AG04450 (cell line): ENCODE results near the gene MMP23B. TPM values are rescaled to one million over a fixed set of nuclear protein-coding genes. Genes with fewer than 3 reads are reported as not detected.

Source experiments
- CTCF ChIA-PET: fragments of 300-600, 350-600 bp; formaldehyde crosslinking; extraction: SDS; loops from one replicate; lab custom pipeline; 2022; ENCODE audit warnings: antibody characterized with exemption, inconsistent platforms; lab: Charles Lee
- POLR2A ChIA-PET: fragments of 350-600 bp; formaldehyde crosslinking; extraction: SDS; loops from one replicate; lab custom pipeline; 2021; ENCODE audit warnings: antibody characterized with exemption, inconsistent platforms; lab: Yijun Ruan, JAX
- DNase-seq: peaks from one replicate; pipeline ENCODE4 v3.0.0-alpha.2; 2011; ENCODE audit warnings: low read depth, low spot score
- H3K27ac ChIP-seq: one replicate; pipeline ENCODE4 v1.5.1; 2012; ENCODE audit warnings: low read depth, low read length, control low read depth
- H3K27me3 ChIP-seq: one replicate; pipeline ENCODE4 v1.6.0; 2012; ENCODE audit warnings: low read length; ENCODE audit not compliant: control insufficient read depth, insufficient read depth
- H3K4me3 ChIP-seq: 2 replicates; pipeline ENCODE4 v1.5.1; 2011; ENCODE audit warnings: mild to moderate bottlenecking, low read depth, low read length, control low read depth
- H3K9me3 ChIP-seq: 2 replicates; pipeline ENCODE4 v1.5.1; 2012; ENCODE audit warnings: low read length; ENCODE audit not compliant: control insufficient read depth, insufficient read depth
- CTCF ChIP-seq: IDR thresholded peaks from 2 replicates; pipeline ENCODE4 v1.5.1; 2011; ENCODE audit warnings: low read depth, low read length, control low read depth, inconsistent platforms
- polyA plus RNA-seq: library from polyadenylated mRNA; depleted of rRNA; stranded (reverse); fragments of >200 nt; gene quantifications from 2 replicates; pipeline ENCODE4 v1.2.3, GENCODE V29; 2011

MMP23B gene
- polyA plus RNA-seq, 1 experiment, result 4.9 TPM

DNA sequence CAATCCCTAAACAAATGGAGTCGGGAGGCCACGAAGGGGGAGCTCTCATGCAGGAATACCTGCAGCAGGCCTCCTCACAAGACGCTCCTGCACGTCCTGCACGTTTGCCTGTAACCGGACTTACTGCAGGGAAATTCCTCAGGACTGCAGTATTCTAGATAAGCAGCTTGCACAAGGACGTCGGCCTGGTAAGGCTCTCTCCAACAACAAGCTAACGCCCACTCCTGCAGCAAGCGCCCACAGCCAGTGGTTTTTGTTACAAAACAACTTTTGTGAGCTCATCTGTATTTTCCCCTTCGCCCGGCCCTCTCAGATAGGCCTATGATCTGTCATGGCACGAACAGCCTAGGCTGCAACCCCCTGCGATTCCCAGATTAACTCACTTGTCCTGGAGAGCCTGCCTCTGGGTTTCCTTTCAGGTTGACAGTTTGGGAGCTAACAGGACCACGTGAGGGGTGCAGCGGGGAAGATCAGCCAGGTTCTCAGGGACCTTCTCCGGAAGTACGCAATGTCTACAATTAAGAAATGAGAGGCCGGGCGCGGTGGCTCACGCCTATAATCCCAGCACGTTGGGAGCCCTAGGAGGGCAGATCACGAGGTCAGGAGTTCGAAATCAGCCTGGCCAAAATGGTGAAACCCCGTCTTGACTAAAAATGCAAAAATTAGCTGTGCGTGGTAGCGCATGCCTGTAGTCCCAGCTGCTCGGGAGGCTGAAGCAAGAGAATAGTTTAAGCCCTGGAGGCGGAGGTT is 17.6 kb upstream of the MMP23B start:
- H3K4me3 ChIP-seq, result peak overlapping the region; percentile 93
- H3K9me3 ChIP-seq, result no peaks in the 10 kb centered on the region; the same call in 1 of the 2 replicates
- peak; percentile 37 for DNase-seq
- peak overlapping the region; percentile 39 for H3K27ac ChIP-seq
- no peak for TF ChIP-seq CTCF
- H3K27me3 ChIP-seq, result no peaks in the 10 kb centered on the region
- ChIA-PET CTCF (interaction anchor here (0.6 to 1.4 kb wide), 2 partner anchors 40 to 212 kb away, joined by 3 to 4 read pairs; no protein-coding TSS in a partner anchor), POLR2A (interaction anchor here (0.5 to 3.0 kb wide), 7 partner anchors 12 to 110 kb away, joined by 3 to 12 read pairs (median 3); partner anchors contain the start of gene MMP23B)

DNA sequence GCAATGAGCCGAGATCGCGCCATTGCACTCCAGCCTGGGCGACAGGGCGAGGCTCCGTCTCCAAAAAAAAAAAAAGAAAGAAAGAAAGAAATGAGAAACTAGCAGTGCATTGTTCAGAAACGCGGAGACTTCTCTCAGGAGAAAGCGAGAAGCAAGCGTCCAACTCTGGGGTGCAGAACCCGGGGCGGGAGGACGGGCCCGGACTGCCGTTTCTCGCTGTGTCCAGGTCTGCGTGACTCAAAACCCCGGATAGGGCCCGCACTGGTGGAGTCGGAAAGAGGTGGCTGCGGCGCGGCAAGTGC is 17.1 kb upstream of the MMP23B start:
- DNase-seq, result no peak
- Histone ChIP-seq H3K27me3 (no peaks in the 10 kb centered on the region), H3K4me3 (peak overlapping the region; percentile 93), H3K27ac (no peak overlapping the region), H3K9me3 (no peaks in the 10 kb centered on the region; the same call in 1 of the 2 replicates)
- ChIA-PET CTCF (no interaction called here), POLR2A (interaction anchor here (0.5 to 3.0 kb wide), 6 partner anchors 13 to 110 kb away, joined by 3 to 12 read pairs (median 4); partner anchors contain the start of gene MMP23B)
- TF ChIP-seq CTCF, result no peak

- Histone ChIP-seq H3K9me3 (no peaks in the 10 kb centered on the region; the same call in 1 of the 2 replicates), H3K27me3 (no peaks in the 10 kb centered on the region), H3K4me3 (peak within 1 kb of the TSS; percentile 93), H3K27ac (peak within 1 kb of the TSS; percentile 100)
- peak; percentile 87 for DNase-seq
- ChIA-PET CTCF (no interaction called here), POLR2A (interaction anchor here (0.5 to 3.0 kb wide), 8 partner anchors 10 to 111 kb away, joined by 3 to 12 read pairs (median 3); partner anchors contain the start of gene MMP23B)
- TF ChIP-seq CTCF, result no peak
These were observed 16.5 kb upstream of the MMP23B start, which contains the start of gene MIB2 for GRCh38 chr1:1615256-1616044. Gene MIB2 (plus strand): TSS chr1:1615500. CDS start chr1:1623453, 7,953 bp downstream.

DNA sequence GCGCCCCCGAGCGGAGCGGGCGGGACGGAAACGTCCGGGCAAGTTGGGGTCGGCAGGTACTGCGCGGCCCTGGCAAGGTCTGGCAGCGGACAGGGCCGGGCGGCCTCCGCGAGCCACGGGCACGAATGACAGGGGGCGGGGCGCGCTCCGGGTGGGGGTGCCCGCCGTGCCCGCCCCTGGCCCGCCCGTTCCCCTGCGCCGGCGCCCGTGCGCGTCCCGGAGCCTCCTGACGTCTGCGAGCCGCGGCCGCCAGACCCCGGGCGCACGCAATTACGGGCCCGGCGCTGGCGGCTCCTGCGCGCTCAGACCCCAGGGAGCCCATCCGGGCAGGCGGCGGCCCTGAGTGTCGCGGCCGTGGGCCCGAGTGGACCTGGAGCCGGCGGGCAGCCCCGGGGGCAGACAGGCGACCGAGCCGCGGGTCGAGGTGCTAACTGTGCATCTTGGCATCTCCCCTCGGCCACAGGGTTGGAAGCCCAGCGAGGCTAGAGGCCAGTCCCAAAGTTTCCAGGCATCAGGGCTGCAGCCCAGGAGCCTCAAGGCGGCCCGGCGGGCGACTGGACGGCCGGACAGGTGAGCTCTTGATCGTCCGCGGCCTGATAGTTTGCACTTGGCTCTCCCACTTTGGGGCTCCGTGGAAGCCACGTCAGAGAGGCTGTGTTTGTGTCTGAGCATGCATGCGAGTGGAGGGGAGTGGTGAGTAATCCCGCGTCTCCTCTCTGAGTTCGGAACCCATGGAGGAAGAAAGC is 15.8 kb upstream of the MMP23B start:
- no peaks in the 10 kb centered on the region for H3K27me3 ChIP-seq
- peak overlapping the region; percentile 39 for H3K27ac ChIP-seq
- CTCF ChIA-PET, result no interaction called here
- POLR2A ChIA-PET, result interaction anchor here (0.9 to 3.0 kb wide), 4 partner anchors 10 to 80 kb away, joined by 3 to 12 read pairs (median 4); partner anchors contain the start of gene MMP23B
- H3K4me3 ChIP-seq, result peak overlapping the region; percentile 93
- TF ChIP-seq CTCF, result no peak
- no peaks in the 10 kb centered on the region; the same call in 1 of the 2 replicates for H3K9me3 ChIP-seq
- DNase-seq, result no peak
